BJ (cell line): ENCODE results near the gene SERPINB7. TPM values are rescaled to one million over a fixed set of nuclear protein-coding genes. Genes with fewer than 3 reads are reported as not detected.

ENCODE experiments used
- CTCF ChIA-PET: fragments of 350-600 bp; formaldehyde crosslinking; extraction: SDS; loops from one replicate; lab custom pipeline; 2021; ENCODE audit warnings: antibody characterized with exemption, inconsistent platforms; lab: Yijun Ruan, JAX
- POLR2A ChIA-PET: fragments of 300-600 bp; sonication (Branson Sonifier 250); formaldehyde crosslinking; extraction: SDS; loops from one replicate; lab custom pipeline; 2021; ENCODE audit warnings: antibody characterized with exemption; lab: Charles Lee
- DNase-seq: peaks from one replicate; pipeline ENCODE4 v3.0.0-alpha.2; 2011; ENCODE audit warnings: low read depth
- H3K27me3 ChIP-seq: 2 replicates; pipeline ENCODE4 v1.6.0; 2011; ENCODE audit warnings: low read length; ENCODE audit not compliant: control insufficient read depth, insufficient read depth
- H3K36me3 ChIP-seq: 2 replicates; pipeline ENCODE4 v1.5.1; 2011; ENCODE audit warnings: low read length; ENCODE audit not compliant: control insufficient read depth, insufficient read depth
- H3K4me3 ChIP-seq: 2 replicates; pipeline ENCODE4 v1.5.1; 2011; ENCODE audit warnings: low read depth, mild to moderate bottlenecking, control low read depth, low read length
- CTCF ChIP-seq: IDR thresholded peaks from 2 replicates; pipeline ENCODE4 v1.5.1; 2011; ENCODE audit warnings: low read depth, mild to moderate bottlenecking, control low read depth, inconsistent platforms, low read length, moderate library complexity; ENCODE audit not compliant: insufficient read depth
- polyA plus RNA-seq: library from polyadenylated mRNA; depleted of rRNA; stranded (reverse); fragments of >200 nt; gene quantifications from 2 replicates; pipeline ENCODE4 v1.2.3, GENCODE V29; 2011

Gene SERPINB7
- polyA plus RNA-seq, 1 experiment = 149 TPM

GRCh38 chr18:63818212-63818611, 43.0 kb downstream of the SERPINB7 start:
- CTCF ChIA-PET = interaction anchor here (2.0 kb wide), 1 partner anchor 33 kb away, joined by 5 read pairs; no protein-coding TSS in a partner anchor

GRCh38 chr18:63819786-63820185, 44.6 kb downstream of the SERPINB7 start:
- no peak for TF ChIP-seq CTCF
- H3K36me3 ChIP-seq = no peaks in the 10 kb centered on the region
- no peaks in the 10 kb centered on the region for H3K27me3 ChIP-seq
- POLR2A ChIA-PET = interaction anchor here (0.8 to 0.9 kb wide), 2 partner anchors 9 to 78 kb away, joined by 3 read pairs; no protein-coding TSS in a partner anchor
- CTCF ChIA-PET = interaction anchor here (0.6 to 2.0 kb wide), 6 partner anchors 12 to 116 kb away, joined by 3 to 5 read pairs (median 3); no protein-coding TSS in a partner anchor
- no peak overlapping the region for H3K4me3 ChIP-seq
- peak; percentile 93 for DNase-seq

More at GRCh38 chr18:63818212-63818611, 43.0 kb downstream of the SERPINB7 start:
- Histone ChIP-seq H3K4me3 (no peak overlapping the region), H3K27me3 (no peaks in the 10 kb centered on the region), H3K36me3 (no peaks in the 10 kb centered on the region)
- TF ChIP-seq CTCF = no peak
- POLR2A ChIA-PET = interaction anchor here (1.8 kb wide), 1 partner anchor 12 kb away, joined by 6 read pairs; no protein-coding TSS in a partner anchor
- no peak for DNase-seq

GRCh38 chr18:63820694-63821093, 45.5 kb downstream of the SERPINB7 start:
- CTCF ChIA-PET = interaction anchor here (1.2 kb wide), 1 partner anchor 10 kb away, joined by 5 read pairs; no protein-coding TSS in a partner anchor
- no peak for TF ChIP-seq CTCF
- Histone ChIP-seq H3K4me3 (no peak overlapping the region), H3K36me3 (no peaks in the 10 kb centered on the region), H3K27me3 (no peaks in the 10 kb centered on the region)
- POLR2A ChIA-PET = no interaction called here
- DNase-seq = no peak

- no peaks in the 10 kb centered on the region for H3K36me3 ChIP-seq
- no peak for DNase-seq
- H3K27me3 ChIP-seq = no peaks in the 10 kb centered on the region
- no peak overlapping the region for H3K4me3 ChIP-seq
- TF ChIP-seq CTCF = peak; percentile 31
- CTCF ChIA-PET = interaction anchor here (1.2 to 1.7 kb wide), 3 partner anchors 20 to 306 kb away, joined by 4 to 6 read pairs (median 6); no protein-coding TSS in a partner anchor
- POLR2A ChIA-PET = no interaction called here
Observed at GRCh38 chr18:63823516-63824219, 48.5 kb downstream of the SERPINB7 start.

GRCh38 chr18:63824220-63824525, 49.0 kb downstream of the SERPINB7 start:
- Histone ChIP-seq H3K36me3 (no peaks in the 10 kb centered on the region), H3K4me3 (no peak overlapping the region), H3K27me3 (no peaks in the 10 kb centered on the region)
- POLR2A ChIA-PET = no interaction called here
- CTCF ChIA-PET = interaction anchor here (1.2 to 1.7 kb wide), 3 partner anchors 20 to 306 kb away, joined by 4 to 6 read pairs (median 6); no protein-coding TSS in a partner anchor
- no peak for TF ChIP-seq CTCF
- no peak for DNase-seq
